GM19193 (cell line): Measurements from ENCODE around the gene PPP1R12B.

Experiments used
- POLR2A ChIP-seq: IDR thresholded peaks from 4 replicates; pipeline ENCODE4 v1.6.1; 2011; ENCODE audit not compliant: insufficient read depth, insufficient read length; ENCODE audit errors: extremely low read depth

Gene PPP1R12B

GRCh38 chr1:202587859-202588485 is 239.5 kb downstream of the PPP1R12B start:
- TF ChIP-seq POLR2A, result no peak

GRCh38 chr1:202588503-202589189 is 240.1 kb downstream of the PPP1R12B start:
- no peak for TF ChIP-seq POLR2A

- TF ChIP-seq POLR2A, result no peak
Measured at GRCh38 chr1:202589190-202589930, 240.9 kb downstream of the PPP1R12B start.

GRCh38 chr1:202590126-202590525 is 241.6 kb downstream of the PPP1R12B start:
- no peak for TF ChIP-seq POLR2A

GRCh38 chr1:202590975-202591411 is 242.5 kb downstream of the PPP1R12B start:
- no peak for TF ChIP-seq POLR2A

GRCh38 chr1:202591515-202591914 is 243.0 kb downstream of the PPP1R12B start:
- no peak for TF ChIP-seq POLR2A

- TF ChIP-seq POLR2A, result no peak
Measured at GRCh38 chr1:202592146-202592545, 243.6 kb downstream of the PPP1R12B start.

GRCh38 chr1:202593845-202594244 is 245.3 kb downstream of the PPP1R12B start:
- no peak for TF ChIP-seq POLR2A

GRCh38 chr1:202596638-202597037 is 248.1 kb downstream of the PPP1R12B start:
- TF ChIP-seq POLR2A, result no peak

- TF ChIP-seq POLR2A, result no peak
Measured at GRCh38 chr1:202597090-202597761, 248.7 kb downstream of the PPP1R12B start.

GRCh38 chr1:202599669-202600431 is 251.4 kb downstream of the PPP1R12B start:
- no peak for TF ChIP-seq POLR2A

- TF ChIP-seq POLR2A, result no peak
Measured at GRCh38 chr1:202600432-202601041, 252.0 kb downstream of the PPP1R12B start.

- TF ChIP-seq POLR2A, result no peak
Measured at GRCh38 chr1:202603435-202603834, 254.9 kb downstream of the PPP1R12B start.

- TF ChIP-seq POLR2A, result no peak
Measured at GRCh38 chr1:202605515-202605914, 257.0 kb downstream of the PPP1R12B start.
